SK-N-SH treated with all-trans-retinoic acid at 6 μM for 48 hours (cell line): Measurements from ENCODE around the gene REPIN1.

Experiments used
- ATAC-seq: fragments of 200-7000 bp; cut with Tn5 transposase; 3 replicates; pipeline ENCODE4 v1.9.1; 2020; ENCODE audit warnings: mild to moderate bottlenecking, moderate library complexity
- ARNTL ChIP-seq: fragments of 450-650 bp; formaldehyde crosslinking; IDR thresholded peaks from 2 replicates; pipeline ENCODE4 v1.5.0; 2020; ENCODE audit warnings: low read depth, mild to moderate bottlenecking, moderate library complexity, borderline replicate concordance
- BACH2 ChIP-seq: fragments of 250-450 bp; sonication (Bioruptor Pico); IDR thresholded peaks from 2 replicates; pipeline ENCODE4 v1.9.0; 2021; ENCODE audit warnings: mild to moderate bottlenecking, borderline replicate concordance
- CREB5 ChIP-seq: fragments of 250-450 bp; sonication (Bioruptor Pico); IDR thresholded peaks from 2 replicates; pipeline ENCODE4 v1.5.1; 2020; ENCODE audit warnings: low read depth, mild to moderate bottlenecking, moderate library complexity
- GLIS3 ChIP-seq: fragments of 250-450 bp; sonication (Bioruptor Pico); IDR thresholded peaks from 2 replicates; pipeline ENCODE4 v1.5.0; 2020; ENCODE audit warnings: mild to moderate bottlenecking, moderate library complexity
- ISL1 ChIP-seq: fragments of 250-450 bp; sonication (Bioruptor Pico); IDR thresholded peaks from 2 replicates; pipeline ENCODE4 v2.1.2; 2022; ENCODE audit warnings: mild to moderate bottlenecking, moderate library complexity
- OSR1 ChIP-seq: fragments of 250-450 bp; sonication (Bioruptor Pico); IDR thresholded peaks from 2 replicates; pipeline ENCODE4 v1.8.0; 2022; ENCODE audit warnings: moderate library complexity, mild to moderate bottlenecking, inconsistent platforms
- PATZ1 ChIP-seq: fragments of 250-450 bp; sonication (Bioruptor Pico); IDR thresholded peaks from 2 replicates; pipeline ENCODE4 v1.8.0; 2020; ENCODE audit warnings: mild to moderate bottlenecking, moderate library complexity, borderline replicate concordance
- POU6F1 ChIP-seq: fragments of 250-450 bp; sonication (Bioruptor Pico); IDR thresholded peaks from 2 replicates; pipeline ENCODE4 v1.8.0; 2021; ENCODE audit warnings: low read depth, mild to moderate bottlenecking, moderate library complexity, borderline replicate concordance
- PPARA ChIP-seq: fragments of 250-450 bp; sonication (Bioruptor Pico); IDR thresholded peaks from 2 replicates; pipeline ENCODE4 v1.5.0; 2020; ENCODE audit warnings: mild to moderate bottlenecking, borderline replicate concordance
- RARB ChIP-seq: fragments of 250-450 bp; sonication (Bioruptor Pico); IDR thresholded peaks from 2 replicates; pipeline ENCODE4 v1.8.0; 2021; ENCODE audit warnings: mild to moderate bottlenecking, moderate library complexity
- SNAI2 ChIP-seq: fragments of 250-450 bp; sonication (Bioruptor Pico); IDR thresholded peaks from 2 replicates; pipeline ENCODE4 v1.5.0; 2020; ENCODE audit warnings: mild to moderate bottlenecking, moderate library complexity
- TCF4 ChIP-seq: fragments of 250-450 bp; sonication (Bioruptor Pico); IDR thresholded peaks from 2 replicates; pipeline ENCODE4 v1.8.0; 2021; ENCODE audit warnings: mild to moderate bottlenecking, moderate library complexity, borderline replicate concordance
- TOX ChIP-seq: fragments of 250-450 bp; sonication (Bioruptor Pico); IDR thresholded peaks from 2 replicates; pipeline ENCODE4 v1.8.0; 2021; ENCODE audit warnings: mild to moderate bottlenecking, moderate library complexity, borderline replicate concordance
- ZC3H10 ChIP-seq: fragments of 250-450 bp; sonication (Bioruptor Pico); IDR thresholded peaks from 2 replicates; pipeline ENCODE4 v1.5.1; 2021; ENCODE audit warnings: mild to moderate bottlenecking, moderate library complexity
- ZFP3 ChIP-seq: fragments of 250-450 bp; sonication (Bioruptor Pico); IDR thresholded peaks from 2 replicates; pipeline ENCODE4 v1.5.0; 2020; ENCODE audit warnings: mild to moderate bottlenecking, moderate library complexity
- ZFP30 ChIP-seq: fragments of 450-650 bp; formaldehyde crosslinking; IDR thresholded peaks from 2 replicates; pipeline ENCODE4 v1.5.0; 2022; ENCODE audit warnings: mild to moderate bottlenecking, moderate library complexity
- ZNF565 ChIP-seq: fragments of 450-650 bp; formaldehyde crosslinking; conservative IDR thresholded peaks from 2 replicates; pipeline ENCODE4 v1.5.0; 2020; ENCODE audit warnings: low read depth, mild to moderate bottlenecking, moderate library complexity
- ZNF70 ChIP-seq: fragments of 450-650 bp; formaldehyde crosslinking; IDR thresholded peaks from 2 replicates; pipeline ENCODE4 v1.5.0; 2020; ENCODE audit warnings: mild to moderate bottlenecking, moderate library complexity
- ZNF8 ChIP-seq: fragments of 450-650 bp; formaldehyde crosslinking; IDR thresholded peaks from 2 replicates; pipeline ENCODE4 v1.5.0; 2020; ENCODE audit warnings: mild to moderate bottlenecking, moderate library complexity

REPIN1 gene

DNA sequence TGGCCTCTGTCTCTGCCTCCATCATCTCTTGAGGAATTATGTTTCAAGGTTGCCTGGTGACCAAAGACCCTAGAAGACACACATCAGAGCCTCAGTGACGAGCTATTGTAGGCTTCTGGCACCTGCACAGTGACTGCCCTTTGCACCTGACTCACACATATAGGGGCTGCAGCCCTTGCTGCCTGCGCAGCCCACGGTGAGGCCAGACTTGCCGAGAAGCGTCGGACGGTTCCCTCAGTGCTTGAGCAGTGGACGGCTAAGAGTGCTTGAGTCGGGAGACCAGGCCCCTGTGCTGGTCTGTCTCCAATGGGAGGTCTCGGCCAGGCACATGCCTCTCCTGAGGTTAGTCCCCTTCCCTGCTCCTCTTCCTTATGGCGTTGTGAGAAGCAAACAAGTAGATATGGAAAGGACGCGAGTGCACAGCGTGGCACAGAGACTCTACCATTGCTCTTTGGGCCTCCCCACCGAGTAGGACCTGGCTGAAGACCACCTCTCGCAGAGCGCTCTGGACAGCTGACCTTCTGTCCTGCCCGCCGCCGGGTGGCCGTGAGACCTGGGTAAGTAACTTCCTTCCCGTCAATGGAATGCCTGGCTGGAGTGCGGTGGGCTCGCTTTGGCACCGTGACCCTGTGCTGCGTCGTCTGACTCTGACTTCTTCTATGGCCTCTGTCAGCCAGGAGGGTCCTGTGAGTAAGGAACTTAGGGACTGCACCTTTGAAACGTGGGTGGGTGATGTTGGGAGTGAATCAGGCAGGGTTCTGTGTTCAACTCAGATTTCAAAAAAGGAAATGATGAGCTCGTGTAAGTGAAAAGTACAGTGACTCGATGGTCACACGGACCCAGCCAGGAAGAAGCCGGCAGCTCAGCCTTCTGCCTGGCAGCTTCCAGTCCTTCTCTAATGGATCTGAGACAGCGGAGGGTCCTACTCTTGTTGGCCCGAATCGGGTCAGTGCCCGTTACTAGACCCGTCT is 44.2 kb downstream of the REPIN1 start:
- ATAC-seq, result no peak
- TF ChIP-seq TCF4 (CRISPR knock-in tag), result no peak
- no peak for TF ChIP-seq ZFP3
- TF ChIP-seq ZNF565 (CRISPR knock-in tag), result no peak
- no peak for TF ChIP-seq TOX (CRISPR knock-in tag)
- TF ChIP-seq PATZ1 (CRISPR knock-in tag), result no peak
- TF ChIP-seq CREB5 (CRISPR knock-in tag), result no peak
- TF ChIP-seq ZNF8, result no peak
- no peak for TF ChIP-seq BACH2 (CRISPR knock-in tag)
- no peak for TF ChIP-seq ZFP30 (CRISPR knock-in tag)
- no peak for TF ChIP-seq ARNTL (CRISPR knock-in tag)
- no peak for TF ChIP-seq PPARA (CRISPR knock-in tag)

DNA sequence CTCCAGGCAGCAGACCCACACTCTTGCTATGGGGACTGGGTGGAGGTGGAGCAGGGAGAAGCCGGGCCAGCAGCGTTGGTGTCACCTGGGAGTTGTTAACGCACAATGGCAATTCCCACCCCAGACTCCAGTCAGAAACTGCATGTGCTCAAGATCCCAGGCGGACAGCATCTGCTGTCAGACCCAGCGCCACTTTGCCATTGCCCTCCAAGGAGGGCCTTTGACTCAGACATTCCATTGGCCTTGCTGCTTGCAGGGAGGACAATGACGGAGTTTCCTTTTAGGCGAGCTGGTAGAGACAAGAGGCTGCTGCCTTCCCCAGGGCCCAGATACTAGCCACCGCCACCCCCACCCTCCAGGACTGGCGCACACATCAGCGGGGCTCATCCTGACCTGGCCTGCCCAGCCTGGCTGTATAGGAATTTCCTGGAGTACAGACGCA is 45.0 kb downstream of the REPIN1 start:
- TF ChIP-seq TOX (CRISPR knock-in tag), result no peak
- no peak for TF ChIP-seq TCF4 (CRISPR knock-in tag)
- no peak for TF ChIP-seq POU6F1 (CRISPR knock-in tag)
- TF ChIP-seq ZFP30 (CRISPR knock-in tag), result no peak
- TF ChIP-seq ISL1, result no peak
- TF ChIP-seq OSR1, result no peak
- no peak for TF ChIP-seq ZC3H10
- no peak for TF ChIP-seq SNAI2 (CRISPR knock-in tag)
- no peak for TF ChIP-seq GLIS3 (CRISPR knock-in tag)
- no peak for TF ChIP-seq PPARA (CRISPR knock-in tag)
- no peak for TF ChIP-seq ZFP3
- TF ChIP-seq RARB (CRISPR knock-in tag), result no peak
- TF ChIP-seq PATZ1 (CRISPR knock-in tag), result no peak
- TF ChIP-seq ARNTL (CRISPR knock-in tag), result no peak
- TF ChIP-seq CREB5 (CRISPR knock-in tag), result no peak
- TF ChIP-seq ZNF70 (CRISPR knock-in tag), result no peak
- peak; percentile 12; the same call in 1 of the 3 replicates for ATAC-seq
